HG03025 (cell line): ENCODE measurements around the gene CEBPA.

Source experiments
- ATAC-seq: cut with Tn5 transposase; IDR thresholded peaks from one replicate; pipeline ENCODE4 v1.9.1; 2021; ENCODE audit warnings: mild to moderate bottlenecking, moderate library complexity; ENCODE audit not compliant: unreplicated experiment, low FRiP score

Gene CEBPA

DNA sequence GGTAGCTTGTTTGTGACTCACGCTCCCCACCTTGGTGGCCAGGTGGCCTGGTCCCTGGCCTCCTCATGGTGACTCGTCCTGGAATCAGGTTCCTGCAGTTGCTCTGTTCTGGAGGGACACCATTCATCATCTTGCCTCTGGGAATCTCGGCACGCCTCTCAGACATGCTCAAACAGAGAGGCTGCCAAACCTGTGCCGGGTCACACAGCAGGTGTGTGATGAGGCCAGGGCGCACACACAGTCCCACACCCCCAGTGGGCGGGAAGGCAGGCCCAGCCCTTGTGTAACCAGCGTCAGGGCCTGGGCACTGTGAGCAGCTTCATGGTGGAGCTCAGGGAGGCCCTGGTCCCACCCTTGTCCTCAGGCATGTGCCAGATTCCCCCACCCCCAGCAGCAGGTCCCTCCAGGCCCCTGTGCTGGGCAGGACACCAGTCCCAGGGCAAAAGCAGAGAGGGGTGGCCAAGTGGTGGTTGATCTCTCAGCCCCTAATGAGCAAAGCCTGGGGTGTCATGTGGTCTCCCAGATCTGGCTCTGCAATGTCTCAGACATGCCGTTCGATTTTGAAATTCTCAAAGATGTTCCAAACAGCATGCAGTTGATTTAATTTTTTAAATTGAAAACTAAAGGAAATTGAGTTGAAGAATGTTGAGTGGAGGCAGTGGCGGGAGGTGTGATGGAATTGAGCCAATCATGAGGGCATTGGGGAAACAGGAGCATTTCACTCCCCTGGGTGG, 12.1 kb downstream of the CEBPA start:
- no peak for ATAC-seq

DNA sequence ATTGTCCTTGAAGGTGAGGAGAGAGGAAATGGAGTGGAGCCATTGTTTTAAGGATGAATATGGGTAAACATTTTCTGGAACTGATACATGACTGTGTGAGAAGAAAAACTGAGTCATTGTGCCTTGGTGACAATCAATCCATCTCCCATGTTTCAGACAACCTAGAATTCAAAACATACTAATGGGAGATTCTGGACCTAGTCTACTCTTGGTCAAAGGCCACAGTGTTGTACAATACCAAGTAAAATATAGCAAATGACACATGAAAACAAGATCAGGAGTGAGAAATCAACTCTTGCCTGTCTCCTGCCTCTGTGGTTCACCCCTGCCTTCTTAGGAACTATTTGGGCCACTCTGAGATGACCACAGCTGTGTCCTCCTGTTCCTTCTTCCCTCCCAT, 13.1 kb downstream of the CEBPA start:
- ATAC-seq: no peak

DNA sequence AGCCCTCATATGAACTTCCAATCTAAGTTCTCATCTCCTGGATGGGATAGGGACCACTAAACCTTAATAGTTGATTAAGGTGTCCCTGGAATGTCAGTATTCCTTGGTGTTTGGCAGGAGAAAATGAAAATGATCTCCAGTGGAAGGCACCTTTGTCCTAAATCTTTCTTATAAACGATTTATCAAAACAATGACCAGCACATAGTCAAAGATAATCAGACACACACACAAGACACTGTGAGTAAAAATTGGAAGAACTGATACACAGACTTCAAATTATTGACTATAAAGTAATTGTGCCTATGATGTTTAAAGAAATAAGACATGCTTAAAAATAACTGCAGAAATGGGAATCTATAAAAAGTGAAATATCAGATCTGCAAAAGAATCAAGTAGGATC, 13.7 kb downstream of the CEBPA start:
- ATAC-seq: no peak

DNA sequence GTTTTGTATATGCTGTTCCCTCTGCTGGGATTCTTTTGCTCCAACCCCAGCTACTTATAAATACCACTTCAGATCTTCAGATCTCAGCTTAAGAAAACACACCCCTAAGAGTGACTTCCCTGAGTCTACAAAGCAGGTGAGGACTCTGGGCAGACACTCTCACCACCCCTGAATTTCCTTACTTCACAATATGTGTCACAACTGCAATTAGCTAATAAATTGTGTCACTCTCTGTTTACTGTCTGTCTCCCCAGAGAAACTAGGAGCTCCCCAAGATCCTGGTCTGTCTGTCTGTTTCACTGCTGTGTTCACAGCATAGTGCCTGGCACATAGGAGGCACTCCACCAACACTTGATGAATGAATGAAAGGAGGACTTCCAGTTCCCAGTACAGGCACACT, 14.4 kb downstream of the CEBPA start:
- no peak for ATAC-seq

DNA sequence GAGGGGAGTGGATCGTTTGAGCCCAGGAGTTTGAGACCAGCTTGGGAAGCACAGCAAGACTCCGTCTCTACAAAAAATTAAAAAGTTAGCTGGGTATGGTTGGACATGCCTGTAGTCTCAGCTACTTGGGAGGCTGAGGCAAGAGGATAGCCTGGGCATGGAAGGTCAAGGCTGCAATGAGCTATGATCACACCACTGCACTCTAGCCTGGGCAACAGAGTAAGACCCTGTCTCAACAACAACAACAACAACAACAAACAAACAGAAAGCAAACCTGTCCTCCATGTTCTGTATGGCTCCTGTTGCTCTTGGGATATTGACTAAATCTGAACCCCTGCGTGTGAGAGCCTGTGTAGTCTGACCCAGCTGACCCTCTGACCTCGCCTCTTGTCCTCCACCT, 14.9 kb downstream of the CEBPA start:
- ATAC-seq: no peak

DNA sequence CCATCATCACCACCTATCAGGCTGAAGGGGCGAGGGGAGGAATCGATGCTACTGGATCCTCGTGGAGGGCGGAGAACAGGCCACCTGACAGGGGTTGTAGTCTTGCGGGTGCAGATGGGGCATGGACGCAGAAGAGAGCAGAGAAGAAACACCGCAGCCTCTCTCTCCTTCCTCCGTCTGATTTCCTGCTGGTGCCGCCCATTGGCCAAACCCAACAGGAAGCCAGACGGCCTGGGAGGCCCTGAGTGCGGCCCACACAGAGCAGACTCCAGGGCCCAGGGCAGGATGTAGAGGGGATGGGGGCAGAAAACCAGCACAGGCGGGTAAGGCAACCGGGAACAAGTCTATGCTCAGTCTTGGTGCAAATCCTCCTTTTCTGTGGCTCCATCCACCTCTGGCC, 15.4 kb downstream of the CEBPA start:
- ATAC-seq: no peak

DNA sequence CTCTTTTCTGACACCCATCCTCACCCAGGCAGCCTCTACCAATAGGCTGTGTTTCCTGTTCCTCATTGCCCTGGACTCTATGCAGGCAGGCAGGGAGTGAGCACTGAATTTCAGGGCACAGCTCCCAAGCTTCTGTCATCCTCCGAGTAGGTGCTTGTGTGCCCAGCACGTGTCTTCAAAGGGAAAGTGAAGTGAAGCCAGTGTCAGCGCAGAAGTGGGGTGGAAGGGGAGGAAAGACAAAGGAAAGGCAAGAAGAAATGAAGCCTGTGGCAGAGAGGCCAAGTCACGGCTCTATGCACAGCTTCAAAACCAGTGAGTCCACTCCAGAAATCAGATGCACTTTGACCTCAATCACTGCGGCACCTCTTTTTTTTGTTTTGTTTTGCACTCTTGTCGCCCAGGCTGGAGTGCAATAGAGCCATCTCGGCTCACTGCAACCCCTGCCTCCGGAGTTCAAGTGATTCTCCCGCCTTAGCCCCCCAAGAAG, 16.9 kb downstream of the CEBPA start:
- no peak for ATAC-seq

DNA sequence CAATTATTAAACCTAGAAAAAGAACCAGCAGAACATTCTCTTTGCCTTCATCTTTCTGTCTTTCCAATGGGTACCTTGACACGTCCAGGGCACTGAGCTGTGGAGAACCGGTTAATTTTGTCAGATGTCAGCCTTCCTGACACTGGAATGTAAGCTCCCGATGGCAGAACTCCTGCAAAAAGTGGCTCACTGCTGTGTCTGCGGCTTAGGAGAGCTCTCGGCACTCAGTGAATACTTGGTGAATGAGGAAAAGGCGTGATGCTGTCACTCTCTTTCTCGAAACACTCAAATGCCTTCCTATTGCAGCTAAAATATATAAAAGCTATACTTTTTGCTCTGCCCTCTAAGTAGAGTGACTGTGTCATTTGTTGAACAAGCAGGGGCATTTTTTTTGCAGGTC, 17.6 kb downstream of the CEBPA start:
- no peak for ATAC-seq

DNA sequence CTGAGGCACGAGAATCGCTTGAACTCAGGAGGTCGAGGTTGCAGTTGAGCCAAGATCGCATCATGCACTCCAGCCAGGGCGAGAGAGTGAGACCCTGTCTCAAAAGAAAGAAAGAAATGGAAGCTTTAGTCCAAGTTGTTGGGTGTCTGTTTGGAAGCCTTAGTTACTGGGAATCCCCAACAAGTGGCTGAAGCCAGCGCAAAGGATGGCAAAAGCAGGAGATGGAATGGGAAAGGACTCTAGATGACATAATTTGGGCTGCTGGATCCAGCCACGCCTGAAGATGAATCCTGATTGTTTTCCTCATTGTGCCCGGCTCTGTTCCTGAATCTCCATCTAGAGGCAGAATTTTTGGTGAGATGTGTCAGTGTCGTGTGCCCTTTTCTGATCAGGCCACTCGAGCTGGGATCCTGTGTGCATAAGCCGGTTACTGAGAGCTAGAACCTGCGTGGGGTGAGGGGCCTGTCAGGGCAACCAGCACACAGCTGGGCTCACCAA, 18.1 kb downstream of the CEBPA start:
- ATAC-seq: no peak

DNA sequence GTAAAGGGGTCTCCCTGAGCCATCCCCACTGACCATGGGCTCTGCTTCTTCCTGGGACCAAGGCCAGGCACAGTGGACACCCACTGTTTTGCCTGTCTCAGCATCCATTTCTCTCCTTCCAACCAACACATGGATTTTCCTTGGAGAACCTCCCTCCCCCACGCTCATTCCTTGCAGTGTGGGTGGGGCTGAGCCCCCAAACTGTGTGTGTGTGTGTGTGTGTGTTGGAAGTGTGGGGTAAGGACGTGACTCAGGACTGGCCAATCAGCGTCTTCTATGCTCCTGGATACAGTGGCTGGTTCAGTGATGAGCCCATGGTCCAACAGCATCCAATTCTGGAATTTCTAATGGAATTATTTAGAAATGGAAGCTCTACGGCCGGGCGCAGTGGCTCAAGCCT, 18.7 kb downstream of the CEBPA start:
- ATAC-seq: no peak

DNA sequence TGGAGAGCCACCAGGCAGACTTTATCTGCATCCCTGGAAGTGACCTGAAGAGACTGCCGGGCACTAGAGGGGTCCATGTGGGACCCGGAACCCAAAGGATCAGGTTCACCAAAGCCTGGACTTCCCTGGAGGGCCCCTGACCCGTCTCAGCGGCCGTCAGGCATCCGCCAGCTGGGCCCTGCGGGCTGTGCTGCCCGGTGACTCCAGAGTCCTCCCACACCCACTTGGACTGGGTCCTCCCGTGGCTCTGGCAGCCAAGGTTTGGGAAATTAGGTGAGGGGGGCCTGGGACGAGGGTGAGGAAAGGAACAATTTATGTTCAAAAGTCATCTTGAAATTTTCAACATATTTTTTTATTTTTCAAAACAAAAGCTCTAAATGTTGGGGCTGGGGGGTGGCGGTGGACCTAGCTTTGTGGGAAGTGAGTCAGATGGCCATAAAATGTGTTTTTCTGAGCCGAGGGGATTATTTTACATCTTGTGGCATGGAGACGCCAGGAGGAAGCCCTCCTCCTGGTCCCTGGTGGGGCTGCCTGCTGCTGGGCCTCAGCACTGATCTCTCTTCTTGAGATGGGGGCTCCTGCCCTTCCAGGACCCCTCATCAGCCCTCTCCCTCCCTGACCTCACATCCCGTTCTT, 20.2 kb downstream of the CEBPA start:
- no peak for ATAC-seq

DNA sequence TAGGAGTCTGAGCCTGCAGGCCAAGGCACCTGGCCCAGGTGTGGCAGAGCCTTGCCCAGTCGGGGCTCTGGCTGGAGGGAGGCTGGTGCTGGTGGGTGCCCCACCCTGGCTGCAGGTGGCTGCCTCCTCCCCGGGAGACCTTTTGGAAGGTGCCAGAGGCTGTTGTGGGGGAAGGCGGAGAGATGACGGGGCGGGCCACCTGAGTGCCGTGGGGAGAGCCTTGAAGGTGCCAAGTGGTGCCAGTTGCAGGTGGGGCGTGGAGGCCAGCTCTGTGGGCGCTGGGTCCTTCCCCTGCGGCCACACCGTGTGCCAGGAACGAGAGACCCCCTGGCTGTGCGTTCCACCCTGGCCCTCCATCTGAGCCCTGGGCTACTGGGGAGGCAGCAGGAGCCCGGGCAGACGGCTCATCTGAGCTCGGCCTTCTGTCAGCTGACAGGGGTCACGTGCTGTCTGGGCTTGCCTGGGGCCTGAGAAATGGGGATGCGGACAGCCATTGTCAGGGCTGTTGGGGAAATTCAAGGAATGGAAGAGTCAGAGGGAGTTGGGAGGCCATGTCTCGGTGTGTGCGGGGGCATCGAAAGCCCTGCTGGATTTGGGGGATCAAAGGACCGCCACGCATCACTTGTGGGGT, 20.9 kb downstream of the CEBPA start:
- ATAC-seq: no peak

DNA sequence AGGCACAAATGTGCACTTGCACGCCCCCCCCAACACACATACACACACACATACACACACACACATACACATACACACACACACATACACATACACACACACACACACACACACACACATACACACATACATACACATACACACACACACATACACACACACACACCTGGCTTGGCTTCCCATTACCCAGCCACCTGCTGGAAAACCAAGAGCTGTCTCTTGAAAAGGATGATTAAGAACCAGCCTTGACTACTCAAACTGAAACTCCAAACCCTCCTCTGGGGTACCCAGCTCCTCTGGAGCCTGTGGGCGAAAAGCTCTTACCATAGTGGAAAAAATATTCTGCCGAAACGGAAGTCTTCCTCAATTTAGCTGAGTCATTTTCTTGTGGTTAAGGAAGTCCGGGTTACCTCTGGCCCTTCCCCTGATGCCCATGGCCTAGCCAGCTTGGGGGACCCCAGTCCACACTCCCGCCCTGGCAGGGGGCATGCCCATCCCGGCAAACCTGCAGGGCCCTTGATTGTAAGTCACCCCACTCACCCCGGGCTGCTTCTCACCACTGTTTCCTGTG, 21.9 kb downstream of the CEBPA start:
- no peak for ATAC-seq

DNA sequence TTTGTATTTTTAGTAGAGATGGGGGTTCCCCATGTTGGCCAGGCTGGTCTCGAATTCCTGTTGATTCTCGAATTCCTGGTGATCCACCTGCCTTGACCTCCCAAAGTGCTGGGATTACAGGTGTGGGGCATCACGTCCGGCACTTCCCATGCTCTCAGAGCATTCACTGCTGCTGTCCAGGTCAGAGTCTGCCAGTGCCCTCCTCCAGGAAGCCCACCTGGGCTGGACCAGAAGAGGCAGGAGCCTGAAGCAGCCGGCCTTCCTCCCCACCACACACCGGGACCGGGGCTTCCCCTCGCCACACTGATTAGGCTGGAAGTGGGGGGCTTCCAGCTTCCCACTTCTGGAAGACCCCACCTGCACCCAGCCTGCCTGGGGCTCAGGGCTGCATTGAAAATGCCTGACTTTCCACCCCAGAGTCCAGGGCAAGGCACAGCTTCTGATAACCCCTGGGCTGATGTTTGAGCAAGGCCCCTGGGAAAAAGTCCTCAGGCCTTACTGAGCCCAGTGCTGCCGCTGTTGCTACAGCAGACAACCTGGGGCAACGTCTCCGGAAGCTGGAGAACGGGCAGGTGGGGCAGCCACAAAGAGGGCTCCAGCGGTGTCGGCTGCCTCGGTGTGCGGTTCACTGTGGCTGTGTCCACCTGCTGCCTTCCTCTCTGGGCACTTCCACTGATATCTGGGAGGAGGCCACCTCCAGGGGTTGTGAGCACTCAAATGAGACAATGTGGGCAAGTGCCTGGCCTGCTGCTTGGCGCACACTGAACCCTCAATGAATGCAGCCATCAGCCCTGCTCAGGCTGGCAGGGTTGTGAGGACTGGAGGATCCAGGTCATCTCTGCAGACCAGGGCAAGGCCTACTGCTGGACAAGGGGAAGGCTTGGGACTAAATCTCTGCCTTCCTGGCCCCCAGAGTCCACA, 22.6 kb downstream of the CEBPA start:
- no peak for ATAC-seq

DNA sequence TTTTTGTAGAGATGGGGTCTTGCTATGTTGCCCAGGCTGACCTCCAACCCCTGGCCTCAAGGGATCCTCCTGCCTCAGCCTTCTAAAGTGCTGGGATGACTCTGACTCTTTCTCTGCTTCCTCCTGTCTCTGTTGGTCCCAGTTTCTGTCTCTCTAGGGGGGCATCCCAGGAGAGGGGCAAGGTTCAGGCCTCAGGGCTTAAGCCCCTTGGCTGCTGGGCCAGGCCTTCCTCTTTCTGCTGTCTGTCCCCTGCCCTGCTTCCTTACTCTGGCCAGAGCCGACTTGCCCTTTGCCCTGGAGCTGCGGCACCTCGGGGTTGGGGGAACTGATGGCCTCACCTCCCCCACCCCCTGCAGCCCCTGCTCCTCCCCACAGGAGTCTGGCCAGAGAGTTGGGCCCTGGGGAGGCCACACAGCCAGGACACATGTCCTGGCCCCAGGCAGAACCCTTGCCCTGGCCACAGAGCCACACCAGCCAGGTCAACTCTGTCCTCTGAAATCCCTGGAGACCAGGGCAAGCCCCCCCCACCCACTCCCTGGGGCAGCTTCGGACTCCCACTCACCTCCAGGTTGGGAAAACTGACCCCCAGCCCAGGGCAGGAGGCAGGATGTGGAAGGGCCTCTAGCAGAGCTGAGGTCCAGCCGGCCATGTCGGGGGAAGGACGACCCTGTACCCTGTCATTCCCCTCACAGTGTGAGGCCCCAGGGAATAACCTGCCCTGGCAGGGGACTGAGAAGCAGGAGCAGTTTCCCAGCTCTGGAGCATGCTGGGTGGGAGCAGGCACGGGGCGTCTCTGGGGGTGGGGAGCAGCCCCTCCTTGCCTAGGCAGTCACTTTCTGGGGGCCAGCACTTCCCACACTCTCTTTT, 23.7 kb downstream of the CEBPA start:
- no peak for ATAC-seq

DNA sequence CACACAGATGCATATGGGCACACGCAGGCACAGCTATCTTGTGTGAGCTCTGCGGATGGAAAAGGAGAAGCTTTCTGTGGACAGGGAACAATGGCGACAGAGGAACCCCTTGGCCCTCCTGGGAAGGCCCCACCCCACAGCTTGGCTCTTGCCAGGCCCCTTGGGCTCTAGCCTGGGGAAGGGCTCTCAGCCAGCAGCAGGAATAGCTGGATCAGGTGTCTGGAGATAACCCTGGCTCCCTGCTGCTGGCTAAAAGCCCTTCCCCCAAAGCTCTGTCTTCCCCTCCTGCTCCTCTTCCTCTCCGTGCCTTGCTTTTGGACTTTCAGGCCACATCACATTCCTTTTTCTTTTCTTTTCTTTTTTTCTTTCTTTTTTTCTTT, 24.3 kb downstream of the CEBPA start:
- ATAC-seq: no peak

DNA sequence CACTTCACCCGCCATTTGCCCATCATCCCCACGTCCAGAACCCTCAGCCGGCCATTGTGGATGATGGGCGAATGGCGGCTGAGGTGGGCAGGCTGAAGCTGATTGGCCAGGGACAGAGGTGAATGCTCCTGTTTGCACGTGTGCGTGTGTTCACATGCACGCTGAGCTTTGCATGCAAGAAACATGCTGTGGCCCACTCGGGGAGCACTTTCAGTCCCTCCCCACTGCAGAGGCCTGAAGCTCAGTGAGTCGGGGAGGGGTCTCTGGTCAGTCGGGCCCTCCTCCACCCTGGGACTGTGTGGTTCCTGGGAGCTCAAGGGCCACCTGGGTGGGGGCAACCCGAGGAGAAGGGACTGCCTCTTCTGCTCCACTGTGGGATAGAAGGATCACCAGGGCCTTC, 24.9 kb downstream of the CEBPA start:
- ATAC-seq: no peak

DNA sequence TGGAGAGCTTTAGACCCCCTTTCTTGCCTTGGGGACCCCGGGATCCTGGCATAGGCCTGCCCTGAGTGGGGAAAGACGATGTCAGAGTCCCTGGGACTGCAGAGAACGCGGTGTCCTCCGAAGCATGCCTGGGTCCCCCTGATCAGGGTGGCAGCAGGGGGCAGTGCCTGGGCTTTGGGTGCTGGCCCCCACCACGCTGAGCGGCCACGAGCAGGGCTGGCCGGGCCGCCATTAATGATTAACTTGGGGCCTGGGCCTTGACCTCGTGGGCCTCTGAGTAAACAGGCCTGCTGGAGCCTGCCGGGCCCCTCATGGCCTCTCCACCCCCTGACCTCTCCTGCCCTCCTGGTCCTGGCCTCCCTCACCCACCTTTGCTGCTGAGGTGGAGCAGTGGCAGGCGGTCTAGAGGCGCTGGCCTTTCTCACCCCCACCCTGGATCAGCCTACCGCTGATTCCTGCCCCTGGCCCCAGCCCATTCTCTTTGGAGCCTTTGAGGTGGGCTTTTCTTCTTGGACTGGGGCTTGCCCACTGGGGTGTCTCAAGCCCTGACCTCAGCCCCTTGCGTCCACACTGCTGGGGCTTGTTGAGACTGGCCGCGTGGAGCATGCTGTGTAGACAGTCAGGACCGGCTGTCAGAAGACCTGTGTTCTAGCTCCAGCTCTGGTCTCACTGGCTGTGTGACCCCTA, 26.3 kb downstream of the CEBPA start:
- no peak for ATAC-seq

DNA sequence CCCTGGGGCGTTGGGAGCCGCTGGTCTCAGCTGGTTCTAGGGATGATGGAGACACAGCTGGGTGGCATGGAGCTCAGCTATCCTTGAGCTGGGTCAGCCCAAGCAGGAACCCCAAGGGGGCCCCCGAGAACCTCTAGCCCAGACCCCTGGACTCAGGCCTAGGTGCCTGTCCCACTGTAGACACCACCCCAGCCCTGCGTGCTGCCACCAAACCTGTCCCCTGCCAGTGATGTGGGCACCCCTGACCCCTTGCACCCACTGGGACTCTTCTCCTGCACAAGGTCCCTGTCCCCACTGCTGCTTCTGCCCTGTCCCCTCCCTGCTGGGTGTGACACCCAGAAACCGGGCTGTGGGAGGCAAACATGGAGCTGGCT, 26.8 kb downstream of the CEBPA start:
- ATAC-seq: no peak
